GM20431 (cell line): ENCODE results near the gene NEUROD2.
"Not testable (repeated sequence)": the region's sequence is repeated elsewhere in the genome, so short reads cannot be mapped to it uniquely, and the experiment has no call there.

Source experiments
- in situ Hi-C: fragments of 300-500 bp; cut with MseI, MboI; formaldehyde crosslinking; loops from one replicate; pipeline ENCODE4 v1.15.0; 2020; ENCODE audit warnings: low sequenced_read_pairs; ENCODE audit not compliant: unreplicated experiment

Gene NEUROD2

DNA sequence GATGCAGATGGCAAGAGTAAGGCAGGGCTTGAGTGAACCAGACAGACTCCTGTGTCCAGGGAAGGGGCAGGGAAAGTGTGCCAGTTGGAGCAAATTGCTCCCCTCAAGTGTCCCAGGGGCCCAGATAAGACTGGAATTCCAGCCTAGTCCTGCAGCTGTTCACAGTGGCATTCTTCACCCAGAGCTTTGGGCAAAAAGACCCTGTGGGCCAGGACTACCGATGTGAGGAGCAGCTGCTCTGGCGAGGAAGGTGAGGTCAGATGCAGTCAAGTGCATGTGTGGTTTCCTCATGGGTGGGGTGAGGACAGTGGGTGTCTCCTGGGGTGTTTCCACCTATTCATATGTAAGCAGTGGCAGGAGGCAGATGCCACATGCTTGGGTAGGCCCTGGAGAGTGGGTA lies 14.3 kb downstream of the NEUROD2 start:
- in situ Hi-C loops, result no loop called here

DNA sequence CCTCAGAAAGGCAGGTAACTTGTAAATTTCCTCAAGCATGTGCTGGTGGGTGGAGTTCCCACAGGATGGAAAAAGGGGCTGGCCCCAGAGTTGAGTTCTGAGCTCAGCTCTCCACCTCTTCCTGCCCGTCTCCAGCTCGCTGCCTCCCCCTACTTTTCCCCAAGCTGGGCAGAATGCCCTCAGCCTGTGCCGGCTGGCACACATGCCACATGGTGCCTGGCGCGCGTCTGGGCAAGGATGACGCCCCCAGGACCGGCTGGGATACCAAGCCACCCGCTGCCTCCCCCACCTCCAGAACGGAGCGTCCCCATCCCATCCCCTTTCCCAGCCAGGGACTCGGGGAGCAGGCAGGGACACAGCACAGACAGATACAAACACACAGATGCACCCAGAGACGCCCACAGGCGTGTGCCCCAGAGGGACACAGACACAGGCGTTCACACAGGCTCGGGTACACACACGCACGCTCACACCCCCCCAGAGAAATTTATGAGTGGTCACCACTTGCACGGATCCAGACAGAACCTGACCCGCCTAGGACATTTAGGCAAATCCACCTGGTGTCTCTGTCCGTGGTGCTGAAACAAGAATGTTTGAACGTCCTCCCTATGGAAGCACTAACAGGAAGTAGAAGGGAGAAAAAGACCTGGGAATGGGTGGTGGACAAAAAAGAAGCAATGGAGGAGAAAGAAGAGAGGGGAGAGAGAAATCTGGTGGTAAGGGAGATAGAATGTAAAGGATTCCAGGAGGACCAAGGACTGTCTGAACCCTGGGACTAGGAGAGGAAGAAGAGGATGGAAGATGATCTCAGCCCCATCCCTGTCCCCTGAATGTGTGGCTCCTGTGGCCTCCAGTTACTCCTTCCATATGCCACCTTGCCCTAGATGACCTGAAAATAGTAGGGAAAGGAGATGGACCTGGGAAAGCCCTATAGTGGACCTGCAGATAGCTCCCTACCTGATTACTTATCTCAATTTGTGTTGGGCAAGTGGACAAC lies 15.5 kb downstream of the NEUROD2 start:
- in situ Hi-C loops, result no loop called here

DNA sequence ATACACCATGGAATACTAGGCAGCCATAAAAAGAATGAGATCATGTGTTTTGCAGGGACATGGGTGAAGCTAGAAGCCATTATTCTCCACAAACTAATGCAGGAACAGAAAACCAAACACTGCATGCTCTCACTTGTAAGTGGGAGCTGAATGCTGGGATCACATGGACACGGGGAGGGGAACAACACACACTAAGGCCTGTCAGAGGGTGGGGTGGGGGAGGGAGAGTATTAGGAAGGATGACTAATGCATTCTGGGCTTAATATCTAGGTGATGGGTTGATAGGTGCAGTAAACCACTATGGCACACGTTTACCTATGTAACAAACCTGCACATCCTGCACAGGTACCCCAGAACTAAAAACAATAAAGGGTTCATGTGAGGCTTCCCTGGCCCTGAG lies 17.5 kb downstream of the NEUROD2 start:
- in situ Hi-C loops, result not testable (repeated sequence)

DNA sequence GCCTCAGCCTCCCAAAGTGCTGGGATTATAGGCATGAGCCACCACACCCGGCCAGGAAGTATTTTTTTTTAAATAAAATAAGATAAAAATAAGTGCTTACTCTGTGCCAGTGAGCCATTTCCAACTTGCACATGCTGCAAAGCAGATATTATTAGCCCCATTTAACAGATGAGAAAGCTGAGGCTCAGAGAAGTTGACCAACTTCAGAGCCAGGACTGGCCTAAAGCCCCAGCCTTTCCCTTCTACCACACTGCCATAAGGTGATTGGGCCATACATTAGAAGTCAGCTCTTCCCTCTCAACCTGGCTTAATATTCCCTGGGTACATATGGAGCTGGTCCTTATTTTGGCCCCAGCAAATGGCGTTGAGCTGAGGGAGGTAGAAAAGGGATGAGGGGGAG lies 25.1 kb downstream of the NEUROD2 start:
- in situ Hi-C loops, result no loop called here

DNA sequence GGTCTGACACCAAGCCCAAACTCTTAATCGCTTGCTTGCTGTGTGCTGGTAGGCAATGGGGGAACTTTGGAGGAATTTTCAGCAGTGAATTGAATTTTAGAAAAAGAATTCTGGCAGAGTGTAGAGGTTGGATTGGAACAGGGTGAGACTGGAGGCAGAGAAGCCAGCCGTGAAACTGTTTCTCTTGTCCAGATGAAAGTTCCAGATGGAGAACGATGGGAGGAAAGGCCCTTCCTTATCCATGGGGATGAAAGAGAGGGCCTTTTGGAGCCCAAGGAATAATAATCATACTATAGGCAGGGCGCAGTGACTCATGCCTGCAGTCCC lies 26.0 kb downstream of the NEUROD2 start:
- in situ Hi-C loops, result no loop called here

DNA sequence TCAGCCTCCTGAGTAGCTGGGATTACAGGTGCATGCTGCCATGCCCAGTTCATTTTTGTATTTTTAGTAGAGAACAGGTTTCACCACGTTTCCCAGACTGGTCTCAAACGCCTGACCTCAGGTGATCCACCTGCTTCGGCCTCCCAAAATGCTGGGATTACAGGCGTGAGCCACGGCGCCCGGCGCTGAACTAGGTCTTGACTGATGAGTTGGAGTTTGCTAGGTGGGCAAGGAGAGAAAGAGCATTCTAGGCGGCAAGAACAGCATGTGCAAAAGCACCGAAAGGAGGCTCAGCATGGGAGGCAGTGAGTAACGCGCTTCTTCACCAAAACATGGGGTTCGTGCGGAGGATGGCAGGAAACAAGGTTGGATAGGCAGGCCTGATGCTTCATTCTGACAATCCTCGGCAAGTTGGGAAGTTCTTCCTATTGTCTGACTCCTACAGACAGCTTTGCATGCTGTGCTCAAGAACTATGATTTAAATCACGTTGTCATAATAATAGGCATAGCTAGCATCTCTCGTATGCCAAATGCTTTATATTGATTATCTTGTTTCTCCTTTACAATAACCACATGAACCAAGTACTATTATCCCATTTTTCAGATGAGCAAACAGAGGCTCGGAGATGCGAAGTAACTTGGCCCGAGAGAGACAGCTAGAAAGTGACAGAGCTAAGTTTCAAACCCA lies 26.5 kb downstream of the NEUROD2 start:
- in situ Hi-C loops, result no loop called here

DNA sequence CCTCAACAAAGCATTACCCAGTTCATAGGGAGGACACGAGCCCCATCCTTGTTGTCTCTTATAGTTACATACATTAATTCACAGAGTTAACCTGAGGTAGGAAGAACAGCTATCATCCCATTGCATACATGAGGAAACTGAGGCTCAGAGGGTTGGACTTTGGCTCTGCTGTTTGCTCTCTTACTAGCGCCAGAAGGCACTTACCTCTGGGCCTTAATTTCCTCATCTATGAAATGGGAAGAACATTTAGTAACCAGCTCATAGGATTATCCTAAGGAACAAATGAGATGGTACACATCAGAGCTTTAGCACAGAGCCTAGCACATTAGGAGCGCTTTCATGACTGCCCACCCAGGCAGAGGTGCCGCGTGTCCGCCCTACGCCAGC lies 27.6 kb downstream of the NEUROD2 start:
- in situ Hi-C loops, result no loop called here

DNA sequence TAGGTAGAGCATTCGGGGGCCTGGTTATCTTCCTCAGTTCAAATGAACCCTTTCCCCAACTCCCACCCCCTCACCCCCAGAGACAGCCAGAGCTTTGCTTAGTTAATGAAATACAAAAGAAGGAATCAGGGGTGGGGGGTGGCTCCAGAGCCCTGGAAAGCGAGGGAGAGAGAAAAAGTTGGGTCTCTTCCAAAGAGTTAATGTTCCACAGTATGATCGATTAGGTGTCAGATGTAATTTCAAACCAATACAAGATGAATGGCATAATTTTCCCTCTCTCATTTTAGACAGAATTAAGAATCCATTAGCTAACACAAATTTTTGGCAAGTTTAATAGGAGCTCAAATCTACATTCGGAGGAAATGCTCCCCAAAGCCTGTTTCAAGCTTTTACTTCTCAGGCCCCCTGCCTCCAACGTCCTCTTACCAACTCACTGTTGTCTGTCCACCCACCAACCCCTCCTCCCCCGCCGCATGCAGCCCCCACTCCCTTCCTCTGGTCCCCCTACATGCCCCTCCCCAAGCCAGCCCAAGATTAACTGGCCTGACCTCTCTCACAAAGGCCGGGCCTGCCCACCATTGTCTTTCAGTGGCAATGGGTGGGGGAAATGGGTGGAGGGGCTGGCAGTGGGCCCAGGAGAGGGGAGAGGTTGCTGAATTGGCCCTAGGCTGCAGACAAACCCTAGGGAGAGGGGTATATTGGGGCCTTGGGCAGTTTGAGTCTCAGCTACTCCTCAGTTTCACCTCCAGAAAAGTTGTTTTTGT lies 28.2 kb downstream of the NEUROD2 start:
- in situ Hi-C loops, result no loop called here

DNA sequence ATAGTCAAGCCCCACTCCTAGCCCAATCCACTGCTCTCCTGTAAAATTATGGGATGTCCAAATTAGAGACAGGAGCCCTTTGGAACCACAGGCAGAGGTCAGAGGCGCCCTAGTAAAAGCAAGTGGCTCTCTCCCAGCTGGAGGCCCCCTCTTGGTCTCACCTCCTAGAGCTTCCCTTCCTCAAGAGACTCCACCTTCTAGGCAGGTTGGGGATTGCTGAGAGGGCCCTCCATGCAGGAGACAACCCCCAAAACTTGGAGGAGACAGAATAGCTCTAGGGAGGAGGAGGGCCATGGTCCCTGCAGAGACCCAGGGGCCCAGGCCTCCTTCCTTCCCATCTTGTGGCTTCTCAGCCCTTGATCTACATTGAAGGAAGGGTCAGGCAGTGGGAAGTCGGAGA lies 29.4 kb downstream of the NEUROD2 start:
- in situ Hi-C loops, result no loop called here

DNA sequence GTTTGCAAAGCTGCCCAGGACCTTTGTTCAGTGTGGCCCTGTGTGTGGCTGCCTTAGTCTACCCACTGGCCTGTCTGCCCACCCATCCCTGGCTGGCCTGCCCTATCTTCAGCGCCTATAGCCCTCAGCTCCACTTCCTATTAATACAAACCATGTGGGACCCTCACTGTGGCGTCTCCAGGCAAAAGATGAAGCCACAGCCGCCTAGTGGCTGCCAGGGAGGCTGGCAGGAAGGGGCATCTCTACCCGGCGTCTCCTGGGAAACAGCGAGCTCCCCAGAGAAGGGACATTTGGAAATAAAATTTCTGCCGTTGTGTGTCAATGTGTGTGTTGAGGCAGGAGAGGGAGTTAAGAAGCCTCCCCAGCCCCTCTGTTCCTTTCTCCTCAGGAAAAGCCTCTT lies 31.5 kb downstream of the NEUROD2 start:
- in situ Hi-C loops, result no loop called here

DNA sequence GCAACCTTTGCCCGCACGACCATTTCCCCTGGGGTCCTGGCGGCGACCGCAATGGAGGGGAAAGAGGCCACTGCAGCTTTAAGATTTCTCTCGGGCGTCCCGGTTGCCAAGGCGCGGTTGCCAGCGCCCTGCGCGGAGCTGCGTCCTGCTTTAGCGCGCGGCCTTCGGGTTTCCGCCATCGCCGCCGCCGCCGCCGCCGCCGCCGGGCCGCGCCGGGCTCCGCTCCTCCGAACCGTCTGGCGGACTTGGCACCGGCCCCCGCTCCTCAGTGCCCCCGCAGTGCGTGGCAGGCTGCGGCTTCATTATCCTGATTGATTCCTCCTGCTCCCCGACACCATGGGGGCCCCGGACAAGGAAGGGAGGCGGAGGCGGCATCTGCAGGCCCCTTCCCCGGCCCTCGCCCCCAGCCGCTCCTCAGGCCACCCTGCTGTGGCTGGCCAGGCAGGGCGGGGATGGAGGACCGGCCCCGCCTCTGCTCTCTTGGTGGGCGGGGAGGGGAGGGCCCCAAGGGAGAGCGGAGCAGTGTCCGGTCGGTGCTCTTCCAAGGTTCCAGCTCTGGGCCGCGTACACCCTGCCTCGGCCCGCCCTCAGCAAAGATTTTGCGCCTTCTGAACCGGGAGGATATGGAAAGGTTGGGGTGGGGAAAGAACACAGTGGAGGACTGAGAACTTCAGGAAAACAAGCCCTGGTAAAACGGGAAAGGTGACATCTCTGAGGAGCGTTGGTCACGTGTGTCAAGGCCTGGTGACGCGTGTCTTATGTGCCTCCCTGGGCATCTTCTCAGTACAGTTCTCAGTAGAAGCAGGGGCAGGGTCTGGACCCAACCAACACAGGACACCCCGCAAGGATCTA lies 34.0 kb downstream of the NEUROD2 start:
- in situ Hi-C loops, result no loop called here

DNA sequence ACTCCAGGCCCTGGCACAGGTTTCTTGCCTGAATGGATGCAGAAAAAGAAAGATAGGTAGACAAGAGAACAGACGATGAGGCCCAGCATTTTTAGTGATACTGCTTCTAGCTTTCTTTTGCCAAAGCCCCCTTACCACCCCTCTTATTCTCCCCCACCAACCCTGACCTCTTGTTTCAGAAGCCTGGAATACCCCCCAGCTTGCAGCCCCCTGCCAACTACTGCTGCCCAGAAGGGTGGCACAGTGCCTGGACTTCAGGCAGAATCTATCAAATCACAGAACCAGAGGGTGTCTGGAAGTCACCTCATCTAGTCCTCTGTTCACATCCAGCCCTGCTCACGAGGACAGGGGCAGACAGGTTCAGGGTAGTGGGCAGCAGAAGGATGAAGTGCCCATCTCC lies 35.6 kb downstream of the NEUROD2 start:
- in situ Hi-C loops, result no loop called here

DNA sequence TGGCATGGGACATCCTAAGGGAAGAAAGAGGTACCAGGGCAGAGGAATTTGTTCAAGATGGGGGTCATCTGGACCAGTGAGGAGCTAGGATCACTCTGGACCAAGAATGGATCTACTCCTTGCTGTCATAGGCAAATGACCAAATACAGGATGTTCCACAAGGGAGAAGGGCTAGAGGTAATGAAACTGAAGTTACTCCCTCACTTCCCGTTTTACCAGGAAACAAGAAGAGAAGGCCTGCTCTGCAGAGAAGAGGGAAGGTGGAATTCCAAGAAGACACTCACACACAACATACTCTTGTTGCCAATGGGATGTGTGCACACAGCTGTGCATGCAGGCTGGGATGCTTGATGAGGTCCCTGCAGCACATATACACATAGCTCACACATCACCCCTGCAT lies 38.6 kb downstream of the NEUROD2 start:
- in situ Hi-C loops, result no loop called here

DNA sequence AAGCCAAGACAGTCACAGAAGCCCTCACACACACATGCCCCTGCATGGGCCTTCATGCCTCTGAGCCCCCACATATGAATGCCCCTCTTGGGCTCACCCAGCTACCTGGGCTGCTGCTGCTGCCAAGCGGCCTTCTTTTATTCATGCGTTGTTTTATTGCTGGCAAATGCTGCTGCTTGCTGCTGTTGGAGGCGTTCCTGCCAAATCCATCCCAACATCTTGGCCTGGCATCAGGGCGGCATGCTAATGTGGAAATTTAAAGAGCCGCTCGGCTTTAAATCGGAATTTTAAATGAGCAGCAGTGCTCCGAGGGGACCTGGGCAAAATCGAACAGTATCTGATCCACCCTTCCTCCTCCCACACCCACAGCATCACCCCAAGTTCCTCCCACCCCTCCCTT lies 39.0 kb downstream of the NEUROD2 start:
- in situ Hi-C loops, result no loop called here

DNA sequence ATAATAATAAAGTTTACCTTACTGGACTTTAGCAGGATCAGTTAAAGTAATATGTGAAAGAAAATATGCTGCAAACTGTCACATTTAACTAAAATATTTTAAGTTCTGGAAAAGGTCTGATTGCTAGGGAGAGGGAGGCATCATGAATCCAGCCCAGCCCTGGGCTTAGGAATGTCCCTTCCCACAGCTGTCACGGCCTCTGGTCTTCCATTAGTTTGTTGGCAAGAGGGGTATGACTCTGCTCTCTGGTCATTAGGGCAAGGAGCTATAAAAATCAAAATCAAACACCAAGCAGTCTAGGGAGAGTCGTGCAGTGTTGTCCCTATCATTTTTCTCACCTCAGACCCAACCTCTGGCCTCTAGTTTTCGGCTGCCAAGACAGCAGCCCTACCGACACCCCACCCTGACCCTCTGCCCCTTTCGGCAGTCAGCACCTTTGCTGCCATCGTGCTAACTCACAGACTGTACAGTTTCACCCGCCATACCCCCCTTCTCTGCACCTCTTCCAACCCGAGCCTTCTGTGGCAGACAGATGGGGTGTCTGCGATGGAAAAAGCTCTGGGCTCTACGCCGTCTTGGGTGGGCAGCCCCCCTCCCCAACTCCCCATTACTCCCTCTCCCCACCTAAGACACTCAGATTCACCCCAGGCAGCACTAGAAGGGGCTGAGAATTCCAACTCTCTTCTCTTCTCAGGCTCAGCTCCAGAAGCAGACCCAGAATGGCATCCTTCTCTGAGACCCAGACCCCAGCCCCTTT lies 41.4 kb downstream of the NEUROD2 start:
- in situ Hi-C loops, result no loop called here

DNA sequence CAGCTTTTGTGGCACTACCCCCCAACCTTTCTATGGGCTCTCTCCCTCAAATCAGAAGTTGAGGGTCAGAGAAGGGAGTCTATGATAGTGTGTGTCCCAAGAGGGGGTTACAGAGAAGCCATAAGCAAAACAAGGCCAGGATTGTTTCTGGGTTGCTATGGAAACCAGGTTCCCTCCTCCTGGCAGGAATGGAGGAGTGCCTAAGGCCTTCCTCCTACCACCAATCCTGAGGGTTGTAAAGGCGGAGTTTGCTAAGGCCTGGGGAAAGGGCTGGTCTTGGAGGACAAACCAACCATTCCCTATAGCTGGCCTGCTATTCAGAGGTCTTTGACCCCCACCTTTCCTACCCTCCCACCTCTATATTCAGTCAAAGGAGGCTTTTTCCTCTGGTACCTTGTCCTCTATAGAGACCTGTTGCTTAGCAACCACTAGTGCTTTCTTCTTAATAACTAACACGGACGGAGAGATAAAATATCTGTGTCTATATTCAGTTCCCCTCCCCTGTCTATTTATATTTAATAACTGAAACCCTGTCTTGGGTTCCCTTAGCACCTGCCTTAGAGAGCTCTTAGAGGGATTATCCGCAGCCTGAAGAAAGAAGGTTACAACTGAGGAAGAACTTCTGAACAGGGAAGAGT lies 43.4 kb downstream of the NEUROD2 start:
- in situ Hi-C loops, result no loop called here

DNA sequence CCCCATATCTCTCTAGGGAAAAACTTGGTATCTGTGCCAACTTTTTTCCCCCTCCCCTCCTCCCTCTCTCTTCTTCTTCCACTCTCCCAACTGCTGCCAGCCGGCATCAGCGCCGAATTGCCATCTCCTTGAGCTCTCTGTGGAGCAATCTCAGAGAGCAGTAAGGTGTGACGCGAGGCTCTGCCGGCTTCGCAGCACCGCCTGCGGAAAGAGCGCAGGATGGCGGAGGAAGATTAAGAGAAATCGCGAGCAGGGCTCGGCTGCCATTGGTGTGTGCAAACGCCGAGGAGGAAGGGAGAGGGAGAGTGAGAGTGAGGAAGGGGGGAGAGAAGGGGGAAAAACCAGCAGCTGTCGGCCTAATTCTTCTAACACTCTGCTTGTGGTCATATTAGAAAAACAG lies 44.2 kb downstream of the NEUROD2 start:
- in situ Hi-C loops, result no loop called here

DNA sequence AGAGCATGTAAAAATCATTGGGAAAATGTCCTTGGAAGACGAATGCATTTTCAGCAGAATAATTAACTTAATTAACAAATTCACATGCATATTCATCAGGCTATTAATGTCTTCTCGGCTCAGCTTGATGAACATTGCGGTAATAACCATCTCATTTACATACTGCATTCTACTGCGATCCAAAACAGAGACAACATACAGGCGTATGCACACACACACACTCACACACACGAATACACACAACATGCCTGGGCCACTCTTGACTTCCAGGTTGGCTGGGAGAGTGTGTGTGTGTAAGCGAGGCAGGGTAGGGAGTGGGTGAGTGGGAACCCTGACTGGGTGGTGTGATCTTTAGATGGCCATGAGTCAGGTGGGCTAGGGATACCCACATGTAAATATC lies 44.7 kb downstream of the NEUROD2 start:
- in situ Hi-C loops, result no loop called here

DNA sequence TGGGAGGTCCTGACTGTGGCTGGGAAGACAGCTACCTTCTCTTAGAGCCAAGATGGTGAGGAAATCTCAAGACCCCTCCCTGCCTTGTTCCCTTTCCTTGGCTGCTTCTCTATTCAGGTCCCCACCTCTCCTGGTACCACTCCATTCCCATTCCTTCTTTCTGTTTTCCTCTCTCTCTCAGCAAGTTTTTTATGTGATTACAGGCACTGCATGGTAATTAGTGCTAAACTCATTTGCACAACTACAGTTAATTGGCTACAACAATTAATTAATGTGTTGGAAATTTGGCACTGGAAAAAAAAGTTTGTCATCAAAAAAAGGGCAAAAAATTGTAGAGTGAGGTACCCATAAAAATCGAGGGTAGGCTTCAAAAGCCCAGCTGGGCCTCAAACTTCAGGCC lies 45.3 kb downstream of the NEUROD2 start:
- in situ Hi-C loops, result no loop called here
